IMR-90 (cell line): ENCODE data around the gene TRAF4. TPM values are rescaled to one million over a fixed set of nuclear protein-coding genes. Genes with fewer than 3 reads are reported as not detected.

Experiments
- ATAC-seq: fragments of 200-7000 bp; cut with Tn5 transposase; 2 replicates; pipeline ENCODE4 v1.9.1; 2020; ENCODE audit warnings: low read depth, mild to moderate bottlenecking, moderate library complexity
- BruUV-seq: library from RNA; stranded (reverse); fragments of 400-500 nt; replicated peaks from 2 replicates; lab custom pipeline; 2021; lab: Mats Ljungman, UMichigan
- CTCF ChIA-PET: fragments of 300-600 bp; formaldehyde crosslinking; extraction: SDS; loops from one replicate; lab custom pipeline; 2021; ENCODE audit warnings: antibody characterized with exemption; lab: Yijun Ruan, JAX
- POLR2A ChIA-PET: fragments of 300-600 bp; sonication (Branson Sonifier 250); formaldehyde crosslinking; loops from one replicate; lab custom pipeline; 2022; ENCODE audit warnings: antibody characterized with exemption; ENCODE audit not compliant: unreplicated experiment; lab: Charles Lee
- DNase-seq: peaks from one replicate; pipeline ENCODE4 v3.0.0; 2013
- H2AFZ ChIP-seq: replicated peaks from 2 replicates; pipeline ENCODE3; 2013; ENCODE audit warnings: low read length, mild to moderate bottlenecking; ENCODE audit not compliant: poor library complexity
- H2AK5ac ChIP-seq: 2 replicates; pipeline ENCODE4 v1.6.1; 2013; ENCODE audit warnings: low read depth, low read length, inconsistent platforms
- H2AK9ac ChIP-seq: replicated peaks from 2 replicates; pipeline ENCODE3; 2013; ENCODE audit warnings: mild to moderate bottlenecking, low read depth, low read length, moderate library complexity; ENCODE audit not compliant: poor library complexity
- H2BK120ac ChIP-seq: 2 replicates; pipeline ENCODE4 v1.6.1; 2013; ENCODE audit warnings: low read depth, low read length, inconsistent platforms
- H2BK15ac ChIP-seq: 3 replicates; pipeline ENCODE4 v1.6.1; 2013; ENCODE audit warnings: low read depth, low read length, inconsistent platforms
- H2BK20ac ChIP-seq: 2 replicates; pipeline ENCODE4 v1.6.1; 2013; ENCODE audit warnings: low read depth, mild to moderate bottlenecking, inconsistent platforms, low read length, moderate library complexity
- H2BK5ac ChIP-seq: 2 replicates; pipeline ENCODE4 v1.6.1; 2013; ENCODE audit warnings: mild to moderate bottlenecking, low read depth, low read length, inconsistent platforms; ENCODE audit not compliant: poor library complexity, severe bottlenecking
- H3K14ac ChIP-seq: replicated peaks from 2 replicates; pipeline ENCODE4 v1.6.1; 2013; ENCODE audit warnings: low read depth, low read length, inconsistent platforms
- H3K18ac ChIP-seq: 2 replicates; pipeline ENCODE4 v1.6.1; 2013; ENCODE audit warnings: low read depth, low read length, control low read depth
- H3K23ac ChIP-seq: 2 replicates; pipeline ENCODE4 v1.6.1; 2013; ENCODE audit warnings: low read depth, low read length, inconsistent platforms
- H3K27ac ChIP-seq: 2 replicates; pipeline ENCODE4 v1.5.1; 2013; ENCODE audit warnings: mild to moderate bottlenecking, control low read depth, low read length; ENCODE audit not compliant: insufficient read depth
- H3K27me3 ChIP-seq: 2 replicates; pipeline ENCODE4 v1.6.1; 2013; ENCODE audit warnings: low read length; ENCODE audit not compliant: control insufficient read depth, insufficient read depth
- H3K36me3 ChIP-seq: 2 replicates; pipeline ENCODE4 v1.6.1; 2013; ENCODE audit warnings: low read length, mixed read lengths; ENCODE audit not compliant: control insufficient read depth, insufficient read depth
- H3K4ac ChIP-seq: 2 replicates; pipeline ENCODE4 v1.6.1; 2013; ENCODE audit warnings: low read depth, low read length, inconsistent platforms
- H3K4me1 ChIP-seq: 2 replicates; pipeline ENCODE4 v1.6.1; 2013; ENCODE audit warnings: low read length, mixed read lengths; ENCODE audit not compliant: control insufficient read depth, insufficient read depth
- H3K4me2 ChIP-seq: 2 replicates; pipeline ENCODE4 v1.6.1; 2013; ENCODE audit warnings: low read depth, mild to moderate bottlenecking, control low read depth, low read length, moderate library complexity
- H3K4me3 ChIP-seq: 2 replicates; pipeline ENCODE4 v1.5.1; 2013; ENCODE audit warnings: low read depth, mild to moderate bottlenecking, control low read depth, low read length, moderate library complexity; ENCODE audit not compliant: insufficient read depth
- H3K56ac ChIP-seq: 2 replicates; pipeline ENCODE4 v1.6.1; 2013; ENCODE audit warnings: low read length, inconsistent platforms; ENCODE audit not compliant: insufficient read depth; ENCODE audit errors: extremely low read depth
- H3K79me1 ChIP-seq, 2 experiments: 2 replicates each; pipeline ENCODE4 v1.6.1; 2013; ENCODE audit warnings: low read length in 2 of 2, inconsistent platforms in 1 of 2, low read depth in 1 of 2
- H3K9ac ChIP-seq: 2 replicates; pipeline ENCODE4 v1.6.1; 2013; ENCODE audit warnings: low read depth, low read length, control low read depth
- H3K9me1 ChIP-seq: 2 replicates; pipeline ENCODE4 v1.6.1; 2013; ENCODE audit warnings: low read length, inconsistent platforms; ENCODE audit not compliant: insufficient read depth
- H3K9me3 ChIP-seq: 2 replicates; pipeline ENCODE4 v1.6.1; 2013; ENCODE audit warnings: low read length; ENCODE audit not compliant: control insufficient read depth, insufficient read depth
- H4K20me1 ChIP-seq: 2 replicates; pipeline ENCODE4 v1.6.1; 2013; ENCODE audit warnings: low read length, inconsistent platforms; ENCODE audit not compliant: insufficient read depth
- H4K5ac ChIP-seq: 2 replicates; pipeline ENCODE4 v1.6.1; 2013; ENCODE audit warnings: mild to moderate bottlenecking, low read depth, low read length, control low read depth
- H4K8ac ChIP-seq, 2 experiments: 2 replicates each; pipeline ENCODE4 v1.6.1; 2013; ENCODE audit warnings: low read depth in 2 of 2, low read length in 2 of 2, control low read depth in 1 of 2, inconsistent platforms in 1 of 2
- H4K91ac ChIP-seq: 2 replicates; pipeline ENCODE4 v1.6.1; 2013; ENCODE audit warnings: low read depth, low read length, inconsistent platforms; ENCODE audit not compliant: insufficient read depth
- BHLHE40 ChIP-seq: fragments of 150-350 bp; IDR thresholded peaks from 2 replicates; pipeline ENCODE4 v1.6.1; 2016; ENCODE audit warnings: mild to moderate bottlenecking, low read depth, low read length
- CEBPB ChIP-seq: IDR thresholded peaks from 2 replicates; pipeline ENCODE4 v1.6.1; 2012; ENCODE audit warnings: low read depth, low read length, improper control_type of control experiment
- CHD1 ChIP-seq: IDR thresholded peaks from 2 replicates; pipeline ENCODE4 v1.6.1; 2012; ENCODE audit warnings: low read depth, low read length, improper control_type of control experiment
- CTCF ChIP-seq: conservative IDR thresholded peaks from 2 replicates; pipeline ENCODE4 v1.5.1; 2012; ENCODE audit warnings: mild to moderate bottlenecking, low read depth, low read length, improper control_type of control experiment
- ELK1 ChIP-seq: fragments of 150-350 bp; IDR thresholded peaks from 2 replicates; pipeline ENCODE4 v1.6.1; 2016; ENCODE audit warnings: low read depth, mild to moderate bottlenecking, low read length, moderate library complexity, borderline replicate concordance
- FOS ChIP-seq: fragments of 150-350 bp; IDR thresholded peaks from 2 replicates; pipeline ENCODE4 v1.6.1; 2016; ENCODE audit warnings: low read depth, low read length
- MAFK ChIP-seq: IDR thresholded peaks from 2 replicates; pipeline ENCODE4 v1.6.1; 2012; ENCODE audit warnings: low read depth, low read length, improper control_type of control experiment
- MAZ ChIP-seq: IDR thresholded peaks from 2 replicates; pipeline ENCODE4 v1.6.1; 2012; ENCODE audit warnings: low read depth, mild to moderate bottlenecking, low read length, improper control_type of control experiment, moderate library complexity, borderline replicate concordance
- MXI1 ChIP-seq: IDR thresholded peaks from 2 replicates; pipeline ENCODE4 v1.6.1; 2012; ENCODE audit warnings: low read depth, mild to moderate bottlenecking, low read length, moderate library complexity, borderline replicate concordance
- NFE2L2 ChIP-seq: fragments of 150-350 bp; IDR thresholded peaks from 2 replicates; pipeline ENCODE4 v1.6.1; 2016; ENCODE audit warnings: low read depth, mild to moderate bottlenecking, low read length
- POLR2A ChIP-seq: IDR thresholded peaks from 2 replicates; pipeline ENCODE4 v1.6.1; 2012; ENCODE audit warnings: mild to moderate bottlenecking, low read depth, low read length
- RAD21 ChIP-seq: IDR thresholded peaks from 2 replicates; pipeline ENCODE4 v1.6.1; 2012; ENCODE audit warnings: low read length, improper control_type of control experiment
- RCOR1 ChIP-seq: IDR thresholded peaks from 2 replicates; pipeline ENCODE4 v1.6.1; 2012; ENCODE audit warnings: mild to moderate bottlenecking, low read length, improper control_type of control experiment; ENCODE audit not compliant: insufficient replicate concordance
- RFX5 ChIP-seq: IDR thresholded peaks from 2 replicates; pipeline ENCODE4 v1.8.0; 2012; ENCODE audit warnings: low read depth, mild to moderate bottlenecking, low read length, moderate library complexity
- SMC3 ChIP-seq: fragments of 150-350 bp; IDR thresholded peaks from 2 replicates; pipeline ENCODE4 v1.6.1; 2016; ENCODE audit warnings: low read depth, mild to moderate bottlenecking, antibody characterized with exemption, low read length, moderate library complexity
- USF2 ChIP-seq: fragments of 150-350 bp; IDR thresholded peaks from 2 replicates; pipeline ENCODE4 v1.6.1; 2017; ENCODE audit warnings: mild to moderate bottlenecking, antibody characterized with exemption, low read length, low read depth
- WGBS, 2 experiments: methylation state at CpG; one replicate each; pipeline versions ENCODE4 v1.1.5 to v1.1.7; 2013; ENCODE audit warnings: missing lambda C conversion rate in 2 of 2; ENCODE audit not compliant: insufficient read length in 1 of 2; ENCODE audit errors: extremely low coverage in 2 of 2; 5-methylcytosine and 5-hydroxymethylcytosine counted together
- dilution Hi-C: fragments of 300-500 bp; cut with HindIII; formaldehyde crosslinking; loops from one replicate; pipeline ENCODE4 v1.14.3; 2018; ENCODE audit warnings: low sequenced_read_pairs; ENCODE audit not compliant: unreplicated experiment
- in situ Hi-C: fragments of 300-500 bp; cut with MboI; formaldehyde crosslinking; loops from 3 replicates; pipeline ENCODE4 v1.14.3; 2019; ENCODE audit warnings: low sequenced_read_pairs, inconsistent platforms, mixed read lengths
- intact Hi-C: fragments of 100-400 bp; cut with micrococcal nuclease; formaldehyde crosslinking; loops from 2 replicates; pipeline ENCODE4 v1.10.0; 2022
- polyA plus RNA-seq, 3 experiments: library from polyadenylated mRNA; depleted of rRNA; stranded (reverse); fragments of >200 nt; gene quantifications; 2 replicates each; pipeline ENCODE4 v1.2.3, GENCODE V29; 2012; ENCODE audit warnings: low replicate concordance in 1 of 3
- total RNA-seq: library from RNA; depleted of rRNA; stranded (reverse); fragments of >200 nt; gene quantifications from 2 replicates; pipeline ENCODE4 v1.2.3, GENCODE V29; 2012

The TRAF4 gene
- total and polyA plus RNA-seq, 2 of the 4 experiments (the other 2 are of a cell fraction): 36.9 to 63.2 TPM

GRCh38 chr17:28788100-28788499 lies 44.3 kb downstream of the TRAF4 start:
- no peak overlapping the region for H3K56ac ChIP-seq
- H3K4me3 ChIP-seq: no peak overlapping the region
- H2AK9ac ChIP-seq: no peak overlapping the region
- in situ Hi-C loops: no loop called here
- no peak overlapping the region for H3K23ac ChIP-seq
- ATAC-seq (no peak), DNase-seq (no peak)
- no peaks in the 10 kb centered on the region for H3K4me1 ChIP-seq
- H3K27me3 ChIP-seq: no peaks in the 10 kb centered on the region
- H3K9me3 ChIP-seq: no peaks in the 10 kb centered on the region
- POLR2A ChIA-PET: no interaction called here
- BruUV-seq: no TSS peak
- no peak overlapping the region for H3K18ac ChIP-seq
- no peak overlapping the region for H4K8ac ChIP-seq
- H4K5ac ChIP-seq: no peak overlapping the region
- no peak overlapping the region for H2BK20ac ChIP-seq
- no peak overlapping the region for H2BK120ac ChIP-seq
- intact Hi-C loops: loop anchor here (2.0 kb wide), 1 partner anchor 19 kb away; no protein-coding TSS in a partner anchor
- H3K79me1 ChIP-seq: peaks cover 24 to 66% of the 10 kb centered on the region in 2 experiments
- no peak overlapping the region for H2AK5ac ChIP-seq
- CTCF ChIA-PET: no interaction called here
- WGBS, 2 experiments: no CpG with 5 or more reads among the region's 4 CpGs
- no peaks in the 10 kb centered on the region; the same call in none of the 2 replicates for H3K9me1 ChIP-seq
- no peak overlapping the region for H3K4ac ChIP-seq
- no peak for TF ChIP-seq NFE2L2
- no peak for TF ChIP-seq MAZ
- TF ChIP-seq CTCF: no peak
- no peak for TF ChIP-seq FOS
- TF ChIP-seq POLR2A: no peak
- TF ChIP-seq MXI1: no peak
- TF ChIP-seq CHD1: no peak
- TF ChIP-seq MAFK: no peak
- no peak for TF ChIP-seq RAD21
- no peak for TF ChIP-seq BHLHE40
- TF ChIP-seq SMC3: no peak
- TF ChIP-seq RCOR1: no peak
- TF ChIP-seq CEBPB: no peak
- TF ChIP-seq USF2: no peak
- TF ChIP-seq ELK1: no peak
- no peak for TF ChIP-seq RFX5
- H3K4me2 ChIP-seq: no peak overlapping the region
- no peaks in the 10 kb centered on the region; the same call in 1 of the 2 replicates for H3K36me3 ChIP-seq
- dilution Hi-C loops: no loop called here
- H3K14ac ChIP-seq: no peak overlapping the region
- H2BK5ac ChIP-seq: no peak overlapping the region
- H3K27ac ChIP-seq: no peak overlapping the region
- H4K91ac ChIP-seq: no peak overlapping the region
- H4K20me1 ChIP-seq: peaks cover 42% of the 10 kb centered on the region
- H2AFZ ChIP-seq: no peak overlapping the region
- H2BK15ac ChIP-seq: no peak overlapping the region
- H3K9ac ChIP-seq: no peak overlapping the region
